GM23338 (cell line): ENCODE data around the gene ATP8A1. TPM values are rescaled to one million over a fixed set of nuclear protein-coding genes. Genes with fewer than 3 reads are reported as not detected.

Experiments used
- ATAC-seq: fragments of 200-7000 bp; cut with Tn5 transposase; 3 replicates; pipeline ENCODE4 v1.9.1; 2020
- DNase-seq: peaks from one replicate; pipeline ENCODE4 v3.0.0-alpha.2; 2015; ENCODE audit warnings: low spot score
- H2AFZ ChIP-seq: fragments of 200-600 bp; sonication (generic); 2 replicates; pipeline ENCODE4 v1.8.0; 2016; ENCODE audit warnings: antibody characterized with exemption, mild to moderate bottlenecking, moderate library complexity
- H3F3A ChIP-seq: fragments of 200-600 bp; sonication (generic); replicated peaks from 2 replicates; pipeline ENCODE4 v1.8.0; 2017; ENCODE audit warnings: antibody characterized with exemption, mixed run types, low read depth
- H3K27ac ChIP-seq: fragments of 200-600 bp; sonication (generic); 2 replicates; pipeline ENCODE4 v1.6.1; 2016; ENCODE audit warnings: low read depth
- H3K27me3 ChIP-seq: fragments of 200-600 bp; sonication (generic); 2 replicates; pipeline ENCODE4 v1.8.0; 2016; ENCODE audit warnings: mild to moderate bottlenecking, mixed run types, moderate library complexity; ENCODE audit not compliant: insufficient read depth
- H3K36me3 ChIP-seq: fragments of 200-600 bp; sonication (generic); 2 replicates; pipeline ENCODE4 v1.8.0; 2016; ENCODE audit warnings: mild to moderate bottlenecking; ENCODE audit not compliant: insufficient read depth
- H3K4me1 ChIP-seq: fragments of 200-600 bp; sonication (generic); 2 replicates; pipeline ENCODE4 v1.8.0; 2016; ENCODE audit warnings: mild to moderate bottlenecking, moderate library complexity; ENCODE audit not compliant: insufficient read depth
- H3K4me2 ChIP-seq: fragments of 200-600 bp; sonication (generic); 2 replicates; pipeline ENCODE4 v1.7.1; 2017; ENCODE audit warnings: mixed run types
- H3K4me3 ChIP-seq: fragments of 200-600 bp; sonication (generic); 2 replicates; pipeline ENCODE4 v1.6.1; 2016; ENCODE audit warnings: mixed run types
- H3K79me2 ChIP-seq: fragments of 200-600 bp; sonication (generic); replicated peaks from 2 replicates; pipeline ENCODE4 v1.8.0; 2017; ENCODE audit warnings: mild to moderate bottlenecking; ENCODE audit not compliant: insufficient read depth
- H3K9me2 ChIP-seq: fragments of 200-600 bp; sonication (generic); 2 replicates; pipeline ENCODE4 v1.8.0; 2017; ENCODE audit not compliant: insufficient read depth
- H4K20me1 ChIP-seq: fragments of 200-600 bp; sonication (generic); replicated peaks from 2 replicates; pipeline ENCODE4 v1.8.0; 2017; ENCODE audit warnings: mild to moderate bottlenecking; ENCODE audit not compliant: insufficient read depth
- H3K27ac Mint-ChIP-seq: 2 replicates; pipeline ENCODE4 v1.8.0; 2020; ENCODE audit warnings: inconsistent platforms, mild to moderate bottlenecking, moderate library complexity, mixed read lengths
- H3K27me3 Mint-ChIP-seq: 3 replicates; pipeline ENCODE4 v1.8.0; 2022; ENCODE audit warnings: low read depth, mild to moderate bottlenecking, moderate library complexity, mixed read lengths, inconsistent platforms; ENCODE audit not compliant: insufficient read depth, poor library complexity
- H3K36me3 Mint-ChIP-seq: 3 replicates; pipeline ENCODE4 v1.8.0; 2021; ENCODE audit warnings: low read depth, mild to moderate bottlenecking, inconsistent platforms, moderate library complexity, mixed read lengths
- H3K4me1 Mint-ChIP-seq: 3 replicates; pipeline ENCODE4 v1.8.0; 2020; ENCODE audit warnings: mild to moderate bottlenecking, inconsistent platforms, mixed read lengths
- H3K4me3 Mint-ChIP-seq: 3 replicates; pipeline ENCODE4 v1.8.0; 2021; ENCODE audit warnings: moderate library complexity, mild to moderate bottlenecking, inconsistent platforms, mixed read lengths
- H3K9me3 Mint-ChIP-seq: 3 replicates; pipeline ENCODE4 v1.8.0; 2020; ENCODE audit warnings: moderate library complexity, mild to moderate bottlenecking, inconsistent platforms, mixed read lengths
- CREB1 ChIP-seq: fragments of 250-450 bp; sonication (Bioruptor Pico); IDR thresholded peaks from 2 replicates; pipeline ENCODE4 v1.5.0; 2020; ENCODE audit warnings: low read depth, mild to moderate bottlenecking, moderate library complexity
- CTCF ChIP-seq, 2 experiments: fragments of 200-600 bp in 1 of 2; sonication (generic) in 1 of 2; conservative IDR thresholded peaks; 2 replicates each; pipeline versions ENCODE4 v1.5.1 to v1.6.1; 2016 to 2017; ENCODE audit warnings: antibody characterized with exemption in 2 of 2, low read depth in 2 of 2, mild to moderate bottlenecking in 2 of 2, moderate library complexity in 1 of 2
- ETS1 ChIP-seq: IDR thresholded peaks from 2 replicates; pipeline ENCODE4 v1.6.1; 2016; ENCODE audit warnings: antibody characterized with exemption
- EZH2 ChIP-seq: fragments of 200-600 bp; sonication (generic); IDR thresholded peaks from one replicate; pipeline ENCODE4 v1.8.0; 2017; ENCODE audit warnings: antibody characterized with exemption, mild to moderate bottlenecking, low read depth; ENCODE audit not compliant: unreplicated experiment
- EZH2phosphoT487 ChIP-seq: fragments of 200-600 bp; sonication (generic); IDR thresholded peaks from one replicate; pipeline ENCODE4 v1.8.1; 2018; ENCODE audit warnings: antibody characterized with exemption; ENCODE audit not compliant: unreplicated experiment
- JUNB ChIP-seq: IDR thresholded peaks from one replicate; pipeline ENCODE4 v1.6.1; 2016; ENCODE audit warnings: antibody characterized with exemption; ENCODE audit not compliant: unreplicated experiment
- NANOG ChIP-seq: IDR thresholded peaks from 2 replicates; pipeline ENCODE4 v1.6.1; 2016; ENCODE audit warnings: antibody characterized with exemption, borderline replicate concordance
- POLR2AphosphoS5 ChIP-seq: IDR thresholded peaks from 2 replicates; pipeline ENCODE4 v1.6.1; 2016; ENCODE audit warnings: antibody characterized with exemption, low read depth
- REST ChIP-seq: IDR thresholded peaks from one replicate; pipeline ENCODE4 v1.6.1; 2018; ENCODE audit warnings: antibody characterized with exemption; ENCODE audit not compliant: unreplicated experiment
- STAT1 ChIP-seq: IDR thresholded peaks from one replicate; pipeline ENCODE4 v1.6.1; 2016; ENCODE audit warnings: antibody characterized with exemption; ENCODE audit not compliant: unreplicated experiment
- ZNF331 ChIP-seq: fragments of 250-450 bp; sonication (Bioruptor Pico); IDR thresholded peaks from 2 replicates; pipeline ENCODE4 v1.5.0; 2020; ENCODE audit warnings: low read depth, mild to moderate bottlenecking, moderate library complexity
- ZNF462 ChIP-seq: fragments of 250-450 bp; sonication (Bioruptor Pico); IDR thresholded peaks from 2 replicates; pipeline ENCODE4 v1.5.0; 2020; ENCODE audit warnings: mild to moderate bottlenecking, moderate library complexity
- polyA plus RNA-seq: library from polyadenylated mRNA; unstranded; fragments of >200 nt; fragmentation: Nextera tagmentation; extraction: Ambion mirVana; gene quantifications from 2 replicates; pipeline ENCODE4 v1.2.1, GENCODE V29; 2016
- total RNA-seq: library from RNA; depleted of rRNA; stranded (reverse); fragments of >200 nt; shearing (Covaris generic); gene quantifications from 2 replicates; pipeline ENCODE4 v1.2.3, GENCODE V29; 2014

ATP8A1 gene
- total and polyA plus RNA-seq, 2 experiments from 2014 or later, result 6.8 to 66.3 TPM

GRCh38 chr4:42555828-42556227, 101.1 kb downstream of the ATP8A1 start (continued):
- TF ChIP-seq CTCF (conservative IDR thresholded peaks at IDR 0.05; ENCODE audit: low read depth in 2 of 2), result no peak
- TF ChIP-seq JUNB, result no peak
- no peak for TF ChIP-seq EZH2
- TF ChIP-seq STAT1, result no peak
- TF ChIP-seq NANOG, result no peak

- H3F3A ChIP-seq, result no peaks in the 10 kb centered on the region
- no peaks in the 10 kb centered on the region for H4K20me1 ChIP-seq
- H3K36me3 Mint-ChIP-seq, result peaks cover 11% of the 10 kb centered on the region
- H3K27ac Mint-ChIP-seq, result no peak overlapping the region
- no peaks in the 10 kb centered on the region for H3K27me3 Mint-ChIP-seq
- H3K4me2 ChIP-seq, result no peak overlapping the region
- DNase-seq, result no peak
- ATAC-seq, result no peak
- H3K36me3 ChIP-seq, result no peaks in the 10 kb centered on the region
- H3K4me1 ChIP-seq, result no peaks in the 10 kb centered on the region
- no peak overlapping the region for H3K4me3 Mint-ChIP-seq
- H3K9me2 ChIP-seq, result no peaks in the 10 kb centered on the region
- no peak overlapping the region for H3K4me3 ChIP-seq
- no peaks in the 10 kb centered on the region for H3K4me1 Mint-ChIP-seq
- no peaks in the 10 kb centered on the region for H3K79me2 ChIP-seq
- no peak overlapping the region for H3K27ac ChIP-seq
- peaks cover 3% of the 10 kb centered on the region; the same call in 1 of the 3 replicates for H3K9me3 Mint-ChIP-seq
- no peaks in the 10 kb centered on the region for H3K27me3 ChIP-seq
- H2AFZ ChIP-seq, result no peak overlapping the region
- TF ChIP-seq ZNF462 (CRISPR knock-in tag) (no peak), EZH2 (no peak), ETS1 (no peak), JUNB (no peak), POLR2AphosphoS5 (no peak), CREB1 (CRISPR knock-in tag) (no peak), EZH2phosphoT487 (no peak), REST (no peak), ZNF331 (CRISPR knock-in tag) (no peak), NANOG (no peak)
These were observed 102.8 kb downstream of the ATP8A1 start for GRCh38 chr4:42554072-42554471.
